Central memory CD8-positive, alpha-beta T cell (primary cell): ENCODE data around the gene ZNF75A.

Source experiments
- ATAC-seq: fragments of 150-1000 bp; cut with Tn5 transposase; replicated peaks from 2 replicates; pipeline ENCODE4 v1.10.0; 2022; ENCODE audit warnings: mild to moderate bottlenecking, moderate FRiP score, moderate number of reproducible peaks; ENCODE audit not compliant: poor library complexity, severe bottlenecking; ENCODE audit errors: extremely low read depth
- DNase-seq, 2 donors: peaks; one replicate each; pipeline ENCODE4 v3.0.0; 2021; ENCODE audit warnings: low spot score in 2 of 2
- H3K27ac Mint-ChIP-seq: one replicate; pipeline ENCODE4 v1.8.0; 2022; ENCODE audit warnings: low read depth, mild to moderate bottlenecking, moderate library complexity, mixed read lengths
- H3K27me3 Mint-ChIP-seq: one replicate; pipeline ENCODE4 v1.8.0; 2022; ENCODE audit warnings: mixed read lengths
- H3K36me3 Mint-ChIP-seq: one replicate; pipeline ENCODE4 v1.8.0; 2022; ENCODE audit warnings: mild to moderate bottlenecking, moderate library complexity, mixed read lengths; ENCODE audit not compliant: insufficient read depth
- H3K4me1 Mint-ChIP-seq: one replicate; pipeline ENCODE4 v1.8.0; 2022; ENCODE audit warnings: mixed read lengths
- H3K4me3 Mint-ChIP-seq: one replicate; pipeline ENCODE4 v1.8.0; 2022; ENCODE audit warnings: mild to moderate bottlenecking, moderate library complexity, mixed read lengths
- H3K9me3 Mint-ChIP-seq: one replicate; pipeline ENCODE4 v1.8.0; 2022; ENCODE audit warnings: mixed read lengths

ZNF75A gene

GRCh38 chr16:3306078-3306477 is 781 bp downstream of the ZNF75A start:
- ATAC-seq (no peak), DNase-seq (no peak)
- H3K36me3 Mint-ChIP-seq, result peaks cover 24% of the 10 kb centered on the region
- peak overlapping the region; percentile 74 for H3K4me3 Mint-ChIP-seq
- peaks cover 12% of the 10 kb centered on the region for H3K9me3 Mint-ChIP-seq
- H3K27ac Mint-ChIP-seq, result peak overlapping the region; percentile 57
- no peaks in the 10 kb centered on the region for H3K27me3 Mint-ChIP-seq
- H3K4me1 Mint-ChIP-seq, result peaks cover 19% of the 10 kb centered on the region

- Mint-ChIP-seq H3K4me3 (no peak overlapping the region), H3K4me1 (peaks cover 19% of the 10 kb centered on the region), H3K27me3 (no peaks in the 10 kb centered on the region), H3K27ac (no peak overlapping the region), H3K9me3 (peaks cover 38% of the 10 kb centered on the region), H3K36me3 (peaks cover 37% of the 10 kb centered on the region)
- no peak for ATAC-seq
- no peak for DNase-seq
These were observed 6.2 kb downstream of the ZNF75A start for GRCh38 chr16:3311496-3311895.

- ATAC-seq, result no peak
- H3K9me3 Mint-ChIP-seq, result peaks cover 37% of the 10 kb centered on the region
These were observed 12.2 kb downstream of the ZNF75A start for GRCh38 chr16:3317315-3317999.

GRCh38 chr16:3321816-3322215 is 16.5 kb downstream of the ZNF75A start:
- no peak for ATAC-seq
- Mint-ChIP-seq H3K9me3 (peaks cover 23% of the 10 kb centered on the region), H3K27me3 (no peaks in the 10 kb centered on the region), H3K4me3 (no peak overlapping the region), H3K4me1 (no peaks in the 10 kb centered on the region), H3K36me3 (peaks cover 11% of the 10 kb centered on the region), H3K27ac (no peak overlapping the region)
- no peak for DNase-seq

More at GRCh38 chr16:3317315-3317999, 12.2 kb downstream of the ZNF75A start:
- no peak for DNase-seq
- H3K4me1 Mint-ChIP-seq, result no peaks in the 10 kb centered on the region
- H3K4me3 Mint-ChIP-seq, result no peak overlapping the region
- H3K27ac Mint-ChIP-seq, result no peak overlapping the region
- peaks cover 31% of the 10 kb centered on the region for H3K36me3 Mint-ChIP-seq
- H3K27me3 Mint-ChIP-seq, result no peaks in the 10 kb centered on the region

GRCh38 chr16:3327514-3327913 is 22.2 kb downstream of the ZNF75A start:
- Mint-ChIP-seq H3K36me3 (no peaks in the 10 kb centered on the region), H3K4me3 (no peak overlapping the region), H3K27ac (no peak overlapping the region), H3K9me3 (peaks cover 14% of the 10 kb centered on the region), H3K4me1 (no peaks in the 10 kb centered on the region), H3K27me3 (no peaks in the 10 kb centered on the region)
- no peak for ATAC-seq
- no peak for DNase-seq

- no peak for DNase-seq
- Mint-ChIP-seq H3K27me3 (no peaks in the 10 kb centered on the region), H3K27ac (no peak overlapping the region), H3K9me3 (peaks cover 14% of the 10 kb centered on the region), H3K4me3 (no peak overlapping the region), H3K36me3 (no peaks in the 10 kb centered on the region), H3K4me1 (no peaks in the 10 kb centered on the region)
- ATAC-seq, result no peak
These were observed 22.8 kb downstream of the ZNF75A start for GRCh38 chr16:3328104-3328503.

GRCh38 chr16:3328643-3329042 is 23.3 kb downstream of the ZNF75A start:
- no peak overlapping the region for H3K4me3 Mint-ChIP-seq
- no peaks in the 10 kb centered on the region for H3K27me3 Mint-ChIP-seq
- peaks cover 14% of the 10 kb centered on the region for H3K9me3 Mint-ChIP-seq
- no peaks in the 10 kb centered on the region for H3K4me1 Mint-ChIP-seq
- DNase-seq (no peak), ATAC-seq (no peak)
- no peaks in the 10 kb centered on the region for H3K36me3 Mint-ChIP-seq
- H3K27ac Mint-ChIP-seq, result no peak overlapping the region

GRCh38 chr16:3346041-3346440 is 40.7 kb downstream of the ZNF75A start:
- H3K9me3 Mint-ChIP-seq, result no peaks in the 10 kb centered on the region
- no peak overlapping the region for H3K4me3 Mint-ChIP-seq
- no peak for DNase-seq
- no peaks in the 10 kb centered on the region for H3K4me1 Mint-ChIP-seq
- H3K36me3 Mint-ChIP-seq, result peaks cover 1% of the 10 kb centered on the region
- no peak overlapping the region for H3K27ac Mint-ChIP-seq
- ATAC-seq, result no peak
- no peaks in the 10 kb centered on the region for H3K27me3 Mint-ChIP-seq

- ATAC-seq (no peak), DNase-seq (no peak)
- H3K4me1 Mint-ChIP-seq, result no peaks in the 10 kb centered on the region
- H3K27ac Mint-ChIP-seq, result no peak overlapping the region
- no peak overlapping the region for H3K4me3 Mint-ChIP-seq
- H3K27me3 Mint-ChIP-seq, result no peaks in the 10 kb centered on the region
- H3K9me3 Mint-ChIP-seq, result no peaks in the 10 kb centered on the region
- H3K36me3 Mint-ChIP-seq, result peaks cover 1% of the 10 kb centered on the region
These were observed 42.3 kb downstream of the ZNF75A start for GRCh38 chr16:3347586-3347985.

- H3K4me3 Mint-ChIP-seq, result no peak overlapping the region
- H3K4me1 Mint-ChIP-seq, result no peaks in the 10 kb centered on the region
- DNase-seq (no peak), ATAC-seq (no peak)
- peaks cover 1% of the 10 kb centered on the region for H3K36me3 Mint-ChIP-seq
- H3K9me3 Mint-ChIP-seq, result no peaks in the 10 kb centered on the region
- H3K27me3 Mint-ChIP-seq, result no peaks in the 10 kb centered on the region
- H3K27ac Mint-ChIP-seq, result no peak overlapping the region
These were observed 43.4 kb downstream of the ZNF75A start for GRCh38 chr16:3348547-3349167.

GRCh38 chr16:3349175-3349574 is 43.9 kb downstream of the ZNF75A start:
- Mint-ChIP-seq H3K4me3 (no peak overlapping the region), H3K9me3 (no peaks in the 10 kb centered on the region), H3K4me1 (no peaks in the 10 kb centered on the region), H3K27ac (peak overlapping the region; percentile 21), H3K36me3 (peaks cover 1% of the 10 kb centered on the region), H3K27me3 (no peaks in the 10 kb centered on the region)
- DNase-seq (no peak), ATAC-seq (no peak)

GRCh38 chr16:3355589-3355988 is 50.3 kb downstream of the ZNF75A start, which contains the start of gene OR2C1:
TSS of gene OR2C1 (plus strand) at chr16:3355889. CDS start at chr16:3355941, 52 bp downstream.
- H3K27me3 Mint-ChIP-seq, result peaks cover 34% of the 10 kb centered on the region
- H3K36me3 Mint-ChIP-seq, result no peaks in the 10 kb centered on the region
- no peak for DNase-seq
- H3K9me3 Mint-ChIP-seq, result peaks cover 10% of the 10 kb centered on the region
- ATAC-seq, result no peak
- no peak within 1 kb of the TSS for H3K27ac Mint-ChIP-seq
- no peak within 1 kb of the TSS for H3K4me3 Mint-ChIP-seq
- H3K4me1 Mint-ChIP-seq, result no peaks in the 10 kb centered on the region

GRCh38 chr16:3356118-3356517 is 50.8 kb downstream of the ZNF75A start:
- no peak overlapping the region for H3K4me3 Mint-ChIP-seq
- peaks cover 39% of the 10 kb centered on the region for H3K27me3 Mint-ChIP-seq
- no peaks in the 10 kb centered on the region for H3K36me3 Mint-ChIP-seq
- H3K4me1 Mint-ChIP-seq, result no peaks in the 10 kb centered on the region
- DNase-seq, result no peak
- H3K9me3 Mint-ChIP-seq, result peaks cover 10% of the 10 kb centered on the region
- H3K27ac Mint-ChIP-seq, result no peak overlapping the region
- ATAC-seq, result no peak
